HG03135 (cell line): ENCODE data around the gene DHX58.
A peak's percentile ranks its signal among the peaks of the same experiment; 100 is the strongest.
"Not testable (repeated sequence)": the region's sequence is repeated elsewhere in the genome, so short reads cannot be mapped to it uniquely, and the experiment has no call there.

ENCODE experiments used
- ATAC-seq: cut with Tn5 transposase; IDR thresholded peaks from one replicate; pipeline ENCODE4 v1.9.1; 2021; ENCODE audit warnings: mild to moderate bottlenecking, moderate library complexity; ENCODE audit not compliant: unreplicated experiment

The DHX58 gene

DNA sequence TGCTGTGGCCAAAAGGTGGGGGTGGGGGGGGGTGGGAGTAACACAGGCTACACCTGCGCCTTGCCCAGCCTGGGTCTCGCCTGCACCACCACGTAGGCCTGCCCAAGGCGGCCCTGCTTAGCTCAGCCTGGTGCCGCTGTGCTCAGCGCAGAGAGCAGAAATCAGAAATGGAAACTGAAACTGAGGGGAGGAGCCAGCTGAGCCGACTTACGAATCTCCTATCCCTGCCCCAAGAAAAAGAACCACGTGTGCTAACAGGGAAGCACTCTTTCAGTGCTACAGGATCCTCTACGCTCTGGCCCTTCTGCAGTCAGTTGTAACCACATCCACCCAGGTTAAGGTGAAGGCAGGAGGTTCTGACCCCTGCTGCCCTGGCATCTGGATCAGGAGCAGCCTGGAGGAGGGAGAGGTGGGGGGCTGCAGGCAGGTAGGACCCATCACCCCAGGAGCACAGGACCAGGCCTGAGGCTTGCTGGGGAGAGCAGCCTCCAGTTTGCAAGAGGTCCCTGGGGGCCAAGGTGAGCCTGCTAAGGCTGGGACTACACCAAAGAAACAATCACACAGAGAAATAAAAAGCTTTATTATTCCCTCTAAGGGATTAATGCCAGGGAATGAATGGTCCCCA is at the start of gene DHX58:
Gene DHX58 (minus strand): TSS at position 163 of the 625 bp plus-strand sequence. CDS start 822 bp downstream, outside the sequence.
- ATAC-seq, result peak; percentile 73

GRCh38 chr17:42160531-42160910 is 48.0 kb upstream of the DHX58 start:
- no peak for ATAC-seq

GRCh38 chr17:42159796-42160530 is 47.4 kb upstream of the DHX58 start:
- ATAC-seq, result no peak

DNA sequence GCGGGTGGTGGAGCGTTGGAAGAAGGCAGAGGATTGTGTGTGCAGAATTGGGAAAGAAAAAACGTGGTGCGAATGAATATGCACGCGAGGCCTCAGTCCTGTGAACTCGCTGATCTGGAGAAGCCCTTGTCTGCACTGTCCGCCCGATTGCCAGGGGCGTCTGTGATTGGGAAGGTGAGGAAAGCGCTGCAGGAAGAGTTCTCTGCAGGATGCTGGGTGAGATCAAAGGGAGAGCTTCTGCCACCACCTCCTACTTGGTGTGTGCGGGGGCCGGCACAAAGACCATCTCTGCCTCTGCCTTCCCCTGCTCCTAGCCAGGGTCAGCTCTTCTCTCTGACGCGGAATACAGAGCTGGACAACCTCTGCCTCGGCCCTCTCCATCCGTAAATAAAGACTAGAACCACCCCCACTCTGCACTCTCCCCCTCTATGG is 43.1 kb upstream of the DHX58 start:
- no peak for ATAC-seq

DNA sequence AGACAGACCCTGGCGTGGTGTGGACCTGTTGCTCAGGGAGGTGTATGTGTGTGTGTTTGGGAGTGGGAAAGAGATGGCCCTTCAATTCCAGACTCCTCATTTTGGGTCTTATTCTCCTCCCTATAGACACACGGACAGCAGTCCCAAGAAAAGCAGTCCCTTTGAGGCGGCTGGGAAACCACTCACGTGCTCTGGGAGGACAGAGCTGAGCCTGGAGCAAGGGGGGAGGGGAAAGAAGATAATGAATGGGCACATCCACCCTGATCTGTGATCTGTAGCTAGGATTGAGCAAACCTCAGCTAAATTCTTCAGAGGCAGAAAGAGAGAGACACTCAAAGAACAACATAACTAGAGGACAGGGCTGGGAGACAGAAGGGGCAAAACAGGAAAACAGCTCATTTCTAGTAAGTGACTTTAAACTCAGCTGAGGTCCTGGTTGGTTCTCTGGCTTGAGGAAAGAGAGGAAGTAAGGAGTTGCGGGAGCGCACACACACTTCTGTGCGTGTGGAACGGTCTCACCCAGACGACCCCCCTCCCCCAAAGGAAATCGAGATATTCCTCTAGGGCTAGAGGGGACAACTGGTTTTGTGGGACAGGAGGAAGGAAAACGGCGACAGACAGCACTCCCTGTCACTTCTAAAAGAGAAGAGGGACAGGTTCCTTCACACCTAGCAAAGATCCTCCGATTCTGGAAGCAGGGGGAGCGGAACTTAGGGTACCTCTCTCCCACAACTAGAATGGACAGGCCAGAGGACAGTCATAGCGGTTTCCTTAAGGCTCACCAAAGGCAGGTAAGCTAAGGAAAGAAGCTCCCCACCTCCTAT is 41.6 kb upstream of the DHX58 start:
- peak; percentile 2 for ATAC-seq

DNA sequence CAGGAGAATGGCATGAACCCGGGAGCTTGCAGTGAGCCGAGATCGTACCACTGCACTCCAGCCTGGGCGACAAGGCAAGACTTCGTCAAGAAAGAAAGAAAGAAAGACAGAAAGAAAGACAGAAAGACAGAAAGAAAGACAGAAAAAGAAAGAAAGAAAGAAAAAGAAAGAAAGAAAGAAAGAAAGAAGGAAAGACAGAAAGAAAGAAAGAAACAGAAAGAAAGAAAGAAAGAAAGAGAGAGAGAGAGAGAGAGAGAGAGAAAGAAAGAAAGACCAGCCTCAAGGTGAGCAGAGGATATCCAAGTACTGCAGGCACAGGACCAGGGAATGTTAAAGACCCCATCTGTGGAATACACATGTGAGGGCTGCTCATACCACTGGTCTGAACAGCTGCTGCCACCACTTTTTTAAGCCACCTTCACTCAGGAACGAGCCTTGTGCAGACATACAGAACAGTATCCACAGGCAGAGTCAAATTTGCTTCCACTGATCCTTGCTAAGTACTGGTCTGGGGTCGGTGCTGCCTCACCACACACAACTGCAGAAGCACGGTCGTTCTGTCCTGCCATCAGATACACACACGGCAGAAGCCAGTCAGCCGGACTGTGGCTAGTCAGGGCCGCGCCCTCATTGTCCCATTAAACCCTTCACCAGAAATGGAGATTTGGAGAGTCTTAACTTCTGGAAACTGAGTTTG is 34.5 kb upstream of the DHX58 start:
- ATAC-seq, result no peak

DNA sequence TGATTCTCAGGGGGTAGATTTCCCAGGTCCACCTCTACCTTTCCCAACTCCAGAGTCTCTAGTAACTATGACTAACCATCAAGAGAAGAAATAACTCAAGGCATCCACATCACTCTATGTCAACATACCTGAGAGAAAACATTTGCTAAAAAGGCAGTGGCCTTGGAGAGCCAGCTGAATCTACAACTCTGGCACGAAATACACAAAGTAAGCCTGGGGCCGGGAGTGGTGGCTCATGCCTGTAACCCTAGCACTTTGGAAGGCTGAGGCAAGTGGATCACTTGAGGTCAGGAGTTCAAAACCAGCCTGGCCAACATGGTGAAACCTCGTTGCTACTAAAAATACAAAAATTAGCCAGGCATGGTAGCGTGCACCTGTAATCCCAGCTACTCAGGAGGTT is 30.6 kb upstream of the DHX58 start:
- not testable (repeated sequence) for ATAC-seq

- ATAC-seq, result no peak
Observed at GRCh38 chr17:42142371-42142896, 29.9 kb upstream of the DHX58 start.

DNA sequence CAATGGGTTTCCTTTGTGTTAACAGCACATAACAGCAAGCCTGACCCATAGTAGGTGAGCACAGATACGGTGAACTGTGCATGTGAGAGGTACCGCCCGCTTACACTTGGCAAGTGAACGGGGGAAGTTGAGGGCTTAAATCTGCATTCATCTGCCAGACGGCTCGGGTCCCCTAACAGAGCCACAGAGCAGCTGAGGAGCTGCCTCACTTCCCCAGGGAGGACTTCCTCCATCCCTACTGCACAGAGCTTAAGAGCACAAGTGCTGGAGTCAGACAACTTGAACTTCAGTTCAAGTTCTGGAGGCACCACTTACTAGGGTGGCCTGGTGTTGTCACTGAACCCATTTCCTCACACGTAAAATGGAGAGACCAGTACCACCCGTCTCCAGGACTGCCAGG is 28.9 kb upstream of the DHX58 start:
- ATAC-seq, result no peak

GRCh38 chr17:42140690-42141089 is 28.2 kb upstream of the DHX58 start:
- not testable (repeated sequence) for ATAC-seq

DNA sequence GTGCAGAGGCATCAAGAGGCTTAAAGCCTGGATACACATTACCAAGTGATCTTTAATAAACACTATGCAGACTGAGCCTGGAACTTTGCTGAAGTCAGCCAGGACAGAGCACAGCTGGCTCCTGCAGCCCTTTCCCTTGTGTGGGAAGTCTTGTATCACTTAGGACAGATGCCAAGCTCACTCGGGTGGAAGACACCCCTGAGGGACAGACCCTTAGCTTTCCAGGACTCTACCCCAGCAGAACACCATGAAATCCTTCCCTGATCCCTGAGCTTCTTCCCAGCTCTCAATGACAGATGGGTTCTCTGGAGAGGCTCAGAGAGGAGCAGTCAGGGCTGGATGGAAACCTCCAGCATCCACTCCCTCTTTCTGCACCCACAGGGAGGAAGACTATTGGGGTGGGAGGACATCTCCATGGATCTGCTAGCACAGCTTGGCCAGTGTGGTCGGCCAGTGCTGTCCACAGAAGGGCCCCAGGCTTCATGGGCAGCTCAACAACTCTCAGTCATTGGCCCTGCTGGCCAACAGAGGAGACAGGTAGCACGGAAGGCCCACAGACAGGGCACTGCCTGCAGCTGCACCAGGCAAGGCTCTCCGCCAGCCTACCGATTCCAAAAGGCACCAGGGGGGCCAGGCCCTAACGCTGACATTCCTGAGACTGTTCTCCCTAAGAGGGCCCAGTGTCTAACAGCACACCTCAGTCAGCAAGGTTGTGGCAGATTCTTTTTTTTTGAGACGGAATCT is 26.4 kb upstream of the DHX58 start:
- no peak for ATAC-seq

GRCh38 chr17:42136654-42137051 is 24.1 kb upstream of the DHX58 start:
- no peak for ATAC-seq

DNA sequence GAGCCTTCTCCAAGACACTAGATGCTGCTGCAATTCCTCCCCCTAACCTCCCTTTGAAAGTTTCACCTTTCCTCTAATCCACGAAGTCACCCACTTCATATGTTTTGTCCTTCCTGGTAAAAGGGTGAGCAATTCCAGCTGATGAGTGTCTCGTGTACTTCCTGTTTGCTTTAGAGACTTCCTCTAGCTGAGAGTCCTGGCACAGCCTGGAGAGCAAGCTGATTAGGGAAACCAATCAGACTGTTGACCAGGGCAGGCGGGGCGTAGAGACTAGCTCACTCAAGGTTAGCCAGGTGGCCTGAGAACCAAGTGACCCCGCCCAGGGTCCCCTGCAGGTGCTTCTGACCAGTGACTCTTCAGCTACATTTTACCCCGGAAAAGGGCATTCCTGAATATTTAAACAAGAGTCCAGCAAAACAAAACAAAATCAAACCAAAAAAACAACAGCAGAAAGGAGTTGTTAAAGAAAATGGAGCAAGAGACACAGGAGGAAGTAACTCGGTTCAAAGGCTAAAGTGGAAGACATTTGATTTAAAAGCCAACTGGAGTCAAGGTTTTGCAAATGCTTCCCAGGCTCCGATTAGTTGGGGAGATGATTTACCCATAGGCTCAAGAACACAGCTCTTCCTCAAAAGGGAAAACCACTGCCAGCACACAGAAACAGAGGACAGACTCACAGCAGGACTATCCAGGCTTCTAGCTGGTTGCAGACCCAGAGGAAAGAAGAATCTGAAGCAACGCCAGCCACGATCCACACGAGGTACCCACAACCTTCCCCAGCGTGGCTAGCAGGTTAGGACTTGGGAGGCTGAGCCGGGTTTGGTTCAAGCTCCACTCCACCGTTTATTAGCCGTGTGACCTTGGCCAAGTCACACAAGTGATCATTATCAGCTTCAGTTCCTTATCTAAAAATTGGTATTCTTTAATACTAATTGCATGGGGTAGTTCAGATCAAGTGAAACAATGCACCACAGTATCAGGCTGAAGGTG is 23.4 kb upstream of the DHX58 start:
- ATAC-seq, result no peak

- ATAC-seq, result no peak
Observed at GRCh38 chr17:42135151-42135550, 22.6 kb upstream of the DHX58 start.

DNA sequence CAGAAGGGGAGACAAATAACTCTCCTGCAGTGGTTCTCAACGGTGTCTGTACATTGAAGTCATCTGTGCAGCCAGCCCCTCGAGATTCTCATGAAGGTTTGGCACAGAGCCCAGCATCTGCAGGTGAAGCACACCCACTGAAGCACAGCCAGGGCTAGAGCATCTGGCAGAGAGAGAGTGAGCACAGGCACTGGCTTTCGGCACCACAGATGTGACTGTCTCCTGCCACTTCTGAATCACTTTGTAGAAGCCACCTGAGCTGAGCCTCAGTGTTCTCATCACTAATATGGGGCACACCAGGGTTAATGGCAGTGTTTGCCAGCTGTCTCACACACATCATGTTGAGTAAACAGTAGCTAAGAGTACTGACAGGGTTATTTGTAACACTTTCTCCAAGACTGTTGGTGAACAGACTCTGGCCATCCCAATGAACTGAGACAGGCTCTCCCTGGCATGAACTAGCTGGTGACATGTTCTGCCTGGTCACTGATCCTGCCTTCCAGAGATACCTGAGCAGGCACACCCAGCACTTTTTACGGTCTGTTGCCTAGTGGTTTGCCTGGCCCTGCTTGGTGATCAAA is 21.0 kb upstream of the DHX58 start:
- ATAC-seq, result peak; percentile 58

DNA sequence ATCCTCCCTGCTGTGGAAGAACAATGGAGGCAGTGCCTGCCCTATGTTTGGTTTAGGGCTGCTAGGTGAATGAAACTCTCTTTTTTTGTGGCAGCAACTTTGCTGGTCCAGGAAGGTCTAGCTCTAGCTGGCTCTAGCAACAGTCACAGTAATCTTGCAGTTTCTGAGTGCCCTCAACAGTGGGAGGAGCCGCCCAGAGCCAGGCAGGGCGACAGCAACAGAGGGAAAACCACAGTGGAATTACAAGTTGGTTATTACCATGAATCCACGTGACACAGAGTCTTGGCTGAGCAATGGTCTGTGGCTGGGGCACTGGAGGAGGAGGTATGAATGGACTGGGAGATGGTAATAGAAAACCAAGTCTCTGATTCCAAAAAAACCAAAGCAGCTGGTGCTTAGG is 20.4 kb upstream of the DHX58 start:
- ATAC-seq, result peak; percentile 26

DNA sequence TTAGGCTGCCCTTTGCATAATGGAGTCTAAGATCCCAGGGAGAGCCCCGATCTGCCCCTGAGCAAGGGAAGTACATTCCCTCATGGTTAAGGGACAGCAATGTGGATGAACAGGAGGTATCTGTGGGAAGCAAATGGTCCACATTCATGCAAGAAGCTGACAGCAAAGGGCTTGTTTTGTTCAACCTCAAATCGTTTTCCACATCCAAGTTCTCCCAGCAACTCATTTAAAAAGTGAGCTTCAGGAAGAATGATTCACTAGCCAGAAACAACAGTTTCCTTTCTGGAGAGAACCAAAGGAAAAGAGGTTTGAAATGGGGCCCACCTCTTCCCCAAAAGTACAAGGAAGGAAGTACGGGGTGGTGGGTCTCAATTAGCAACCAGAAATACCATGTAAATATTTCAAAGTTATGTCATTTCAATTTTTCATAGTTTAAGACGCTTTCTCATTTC is 19.5 kb upstream of the DHX58 start:
- no peak for ATAC-seq

GRCh38 chr17:42131232-42131631 is 18.7 kb upstream of the DHX58 start:
- ATAC-seq, result no peak
